ENCODE results near the gene ZNF579.
A peak's percentile ranks its signal among the peaks of the same experiment; 100 is the strongest.

The ZNF579 gene

DNA sequence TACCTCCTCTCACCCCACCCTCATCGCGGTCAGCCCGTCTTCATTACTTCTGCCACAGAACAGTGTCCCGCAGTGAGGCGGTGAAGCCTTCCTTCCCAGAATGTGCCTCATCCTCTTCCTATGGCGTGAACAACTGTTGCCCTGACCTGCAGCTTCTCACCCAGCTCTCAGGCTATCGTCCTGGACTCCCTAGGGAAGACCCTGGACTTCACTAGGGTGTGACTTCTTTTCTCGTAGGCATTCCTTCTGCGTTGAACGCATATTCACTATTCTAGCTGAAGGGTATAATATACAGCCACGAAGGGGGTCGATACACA, 25.8 kb upstream of the ZNF579 start:
- Histone ChIP-seq H3K9ac (ENCODE audit: low read length) (no peak overlapping the region), H3K27ac (ENCODE audit: low read depth, low read length) (peak overlapping the region; percentile 94), H3K4me3 (ENCODE audit: low read length) (peak overlapping the region; percentile 97), H3K4me1 (ENCODE audit: control insufficient read depth, insufficient read depth, low read length) (peaks cover 12% of the 10 kb centered on the region), H3K27me3 (ENCODE audit: control insufficient read depth, insufficient read depth, low read length) (peaks cover 2% of the 10 kb centered on the region), H3K36me3 (ENCODE audit: control insufficient read depth, insufficient read depth, low read length) (peaks cover 4% of the 10 kb centered on the region)

GRCh38 chr19:55605637-55606470, 25.2 kb upstream of the ZNF579 start, which contains the start of gene ZNF865:
Gene ZNF865 (plus strand): TSS chr19:55605647. CDS start chr19:55613619, 7,972 bp downstream.
- Histone ChIP-seq H3K36me3 (ENCODE audit: control insufficient read depth, insufficient read depth, low read length) (peaks cover 4% of the 10 kb centered on the region), H3K27ac (ENCODE audit: low read depth, low read length) (peak within 1 kb of the TSS; percentile 94), H3K9ac (ENCODE audit: low read length) (peak within 1 kb of the TSS; percentile 91), H3K4me3 (ENCODE audit: low read length) (peak within 1 kb of the TSS; percentile 97), H3K27me3 (ENCODE audit: control insufficient read depth, insufficient read depth, low read length) (peaks cover 2% of the 10 kb centered on the region), H3K4me1 (ENCODE audit: control insufficient read depth, insufficient read depth, low read length) (peaks cover 17% of the 10 kb centered on the region)

DNA sequence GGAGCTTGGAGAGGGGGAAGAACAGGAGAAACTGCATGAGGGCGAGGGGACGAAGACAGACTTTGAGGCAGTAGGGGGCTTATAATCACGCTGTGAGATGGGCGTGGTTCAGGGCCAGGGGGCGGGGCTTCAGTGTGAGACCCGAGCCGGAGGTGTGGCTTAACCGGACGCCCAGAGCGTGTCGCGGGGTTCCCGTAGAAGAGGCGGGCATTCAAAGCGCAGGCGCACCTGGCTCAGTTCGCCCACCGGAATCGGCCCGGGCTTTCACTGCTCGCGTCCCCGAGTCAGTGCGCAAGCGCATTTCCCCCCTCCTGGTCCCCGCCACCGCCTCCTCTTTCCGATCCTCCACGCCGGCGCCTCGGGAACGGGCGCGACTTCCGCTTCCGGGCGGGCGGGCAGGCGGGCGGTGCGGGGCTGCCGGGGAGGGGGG, 24.6 kb upstream of the ZNF579 start:
- Histone ChIP-seq H3K4me3 (ENCODE audit: low read length) (peak overlapping the region; percentile 97), H3K4me1 (ENCODE audit: control insufficient read depth, insufficient read depth, low read length) (peaks cover 18% of the 10 kb centered on the region), H3K27me3 (ENCODE audit: control insufficient read depth, insufficient read depth, low read length) (peaks cover 2% of the 10 kb centered on the region), H3K27ac (ENCODE audit: low read depth, low read length) (peak overlapping the region; percentile 94), H3K36me3 (ENCODE audit: control insufficient read depth, insufficient read depth, low read length) (peaks cover 4% of the 10 kb centered on the region), H3K9ac (ENCODE audit: low read length) (peak overlapping the region; percentile 36)

GRCh38 chr19:55603581-55604292, 23.1 kb upstream of the ZNF579 start:
- H3K9ac ChIP-seq (ENCODE audit: low read length) = no peak overlapping the region
- H3K4me3 ChIP-seq (ENCODE audit: low read length) = no peak overlapping the region
- no peaks in the 10 kb centered on the region for H3K36me3 ChIP-seq (ENCODE audit: control insufficient read depth, insufficient read depth, low read length)
- H3K27ac ChIP-seq (ENCODE audit: low read depth, low read length) = no peak overlapping the region
- H3K4me1 ChIP-seq (ENCODE audit: control insufficient read depth, insufficient read depth, low read length) = peaks cover 18% of the 10 kb centered on the region
- peaks cover 2% of the 10 kb centered on the region for H3K27me3 ChIP-seq (ENCODE audit: control insufficient read depth, insufficient read depth, low read length)

- Histone ChIP-seq H3K9ac (ENCODE audit: low read length) (no peak overlapping the region), H3K36me3 (ENCODE audit: control insufficient read depth, insufficient read depth, low read length) (no peaks in the 10 kb centered on the region), H3K4me3 (ENCODE audit: low read length) (no peak overlapping the region), H3K4me1 (ENCODE audit: control insufficient read depth, insufficient read depth, low read length) (peaks cover 18% of the 10 kb centered on the region), H3K27me3 (ENCODE audit: control insufficient read depth, insufficient read depth, low read length) (peaks cover 2% of the 10 kb centered on the region), H3K27ac (ENCODE audit: low read depth, low read length) (no peak overlapping the region)
Observed at GRCh38 chr19:55603115-55603514, 22.5 kb upstream of the ZNF579 start.

DNA sequence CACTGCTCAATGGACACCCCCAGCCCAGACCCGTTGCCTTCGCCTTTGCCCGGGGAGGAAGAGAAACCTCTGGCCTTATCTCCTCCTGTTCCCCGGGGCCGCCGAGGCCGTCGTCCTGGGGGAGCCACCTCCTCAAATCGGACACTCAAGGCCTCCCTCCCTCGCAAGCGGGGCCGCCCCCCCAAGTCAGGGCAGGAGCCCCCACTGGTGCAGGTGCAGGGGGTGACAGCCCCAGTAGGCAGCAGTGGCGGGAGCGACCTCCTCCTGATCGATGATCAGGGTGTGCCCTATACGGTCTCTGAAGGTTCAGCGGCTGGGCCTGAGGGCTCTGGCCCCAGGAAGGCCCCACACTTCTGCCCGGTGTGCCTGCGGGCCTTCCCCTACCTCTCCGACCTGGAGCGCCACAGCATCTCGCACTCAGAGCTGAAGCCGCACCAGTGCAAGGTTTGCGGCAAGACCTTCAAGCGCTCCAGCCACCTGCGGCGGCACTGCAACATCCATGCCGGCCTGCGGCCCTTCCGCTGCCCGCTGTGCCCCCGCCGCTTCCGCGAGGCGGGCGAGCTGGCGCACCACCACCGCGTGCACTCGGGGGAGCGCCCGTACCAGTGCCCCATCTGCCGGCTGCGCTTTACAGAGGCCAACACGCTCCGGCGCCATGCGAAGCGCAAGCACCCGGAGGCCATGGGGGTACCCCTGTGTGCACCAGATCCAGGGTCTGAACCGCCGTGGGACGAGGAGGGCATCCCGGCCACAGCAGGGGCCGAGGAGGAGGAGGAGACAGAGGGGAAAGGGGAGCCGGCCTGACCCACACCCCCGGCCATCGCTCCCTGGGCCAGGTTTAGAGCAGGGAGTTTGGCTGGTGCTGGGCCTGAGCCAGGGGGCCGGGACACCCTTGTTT, 21.7 kb upstream of the ZNF579 start:
- Histone ChIP-seq H3K4me1 (ENCODE audit: control insufficient read depth, insufficient read depth, low read length) (peaks cover 18% of the 10 kb centered on the region), H3K27me3 (ENCODE audit: control insufficient read depth, insufficient read depth, low read length) (peaks cover 2% of the 10 kb centered on the region), H3K4me3 (ENCODE audit: low read length) (no peak overlapping the region), H3K9ac (ENCODE audit: low read length) (no peak overlapping the region), H3K36me3 (ENCODE audit: control insufficient read depth, insufficient read depth, low read length) (no peaks in the 10 kb centered on the region), H3K27ac (ENCODE audit: low read depth, low read length) (no peak overlapping the region)

- peak overlapping the region; percentile 78 for H3K4me3 ChIP-seq (ENCODE audit: low read length)
- H3K4me1 ChIP-seq (ENCODE audit: control insufficient read depth, insufficient read depth, low read length) = peaks cover 10% of the 10 kb centered on the region
- peaks cover 2% of the 10 kb centered on the region for H3K27me3 ChIP-seq (ENCODE audit: control insufficient read depth, insufficient read depth, low read length)
- H3K27ac ChIP-seq (ENCODE audit: low read depth, low read length) = peak overlapping the region; percentile 30
- peaks cover 3% of the 10 kb centered on the region for H3K36me3 ChIP-seq (ENCODE audit: control insufficient read depth, insufficient read depth, low read length)
- no peak overlapping the region for H3K9ac ChIP-seq (ENCODE audit: low read length)
Observed at GRCh38 chr19:55601084-55601483, 20.4 kb upstream of the ZNF579 start.

- peaks cover 7% of the 10 kb centered on the region for H3K36me3 ChIP-seq (ENCODE audit: control insufficient read depth, insufficient read depth, low read length)
- peaks cover 9% of the 10 kb centered on the region for H3K4me1 ChIP-seq (ENCODE audit: control insufficient read depth, insufficient read depth, low read length)
- H3K9ac ChIP-seq (ENCODE audit: low read length) = peak overlapping the region; percentile 49
- no peaks in the 10 kb centered on the region for H3K27me3 ChIP-seq (ENCODE audit: control insufficient read depth, insufficient read depth, low read length)
- peak overlapping the region; percentile 78 for H3K4me3 ChIP-seq (ENCODE audit: low read length)
- peak overlapping the region; percentile 100 for H3K27ac ChIP-seq (ENCODE audit: low read depth, low read length)
Observed at GRCh38 chr19:55600662-55601028, 20.0 kb upstream of the ZNF579 start.

- Histone ChIP-seq H3K4me3 (ENCODE audit: low read length) (peak within 1 kb of the TSS; percentile 91), H3K27me3 (ENCODE audit: control insufficient read depth, insufficient read depth, low read length) (no peaks in the 10 kb centered on the region), H3K9ac (ENCODE audit: low read length) (peak within 1 kb of the TSS; percentile 93), H3K27ac (ENCODE audit: low read depth, low read length) (peak within 1 kb of the TSS; percentile 100), H3K4me1 (ENCODE audit: control insufficient read depth, insufficient read depth, low read length) (peaks cover 9% of the 10 kb centered on the region), H3K36me3 (ENCODE audit: control insufficient read depth, insufficient read depth, low read length) (peaks cover 11% of the 10 kb centered on the region)
Observed at GRCh38 chr19:55599842-55600661, 19.4 kb upstream of the ZNF579 start, which contains the start of gene ZNF524. Gene ZNF524 (plus strand): TSS chr19:55600288. CDS start chr19:55602113, 1,825 bp downstream.

DNA sequence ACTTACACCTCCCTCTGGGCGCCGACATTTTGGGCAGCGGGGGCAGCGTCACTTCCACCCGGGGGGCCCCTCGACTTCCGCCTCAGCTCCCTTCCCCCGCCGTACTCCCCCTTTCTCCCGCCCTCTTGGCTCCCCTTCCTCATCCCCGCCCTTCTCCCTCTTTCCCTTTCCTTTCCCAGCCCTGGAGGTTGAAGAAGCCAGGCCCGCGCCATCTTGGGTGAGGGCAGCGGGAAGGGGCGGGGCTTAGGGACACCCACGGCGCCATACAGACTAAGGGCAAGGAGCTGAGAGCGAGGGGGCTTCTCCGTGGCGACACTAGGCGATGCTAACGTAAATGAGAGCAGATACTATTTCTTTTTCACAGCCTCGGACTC, 18.8 kb upstream of the ZNF579 start, which contains the start of gene FIZ1:
Gene FIZ1, minus strand, starts transcription at position 50 of the 374 bp plus-strand sequence. CDS start 1,652 bp downstream, outside the sequence.
- H3K4me1 ChIP-seq (ENCODE audit: control insufficient read depth, insufficient read depth, low read length) = peaks cover 5% of the 10 kb centered on the region
- peak within 1 kb of the TSS; percentile 100 for H3K27ac ChIP-seq (ENCODE audit: low read depth, low read length)
- no peaks in the 10 kb centered on the region for H3K27me3 ChIP-seq (ENCODE audit: control insufficient read depth, insufficient read depth, low read length)
- H3K9ac ChIP-seq (ENCODE audit: low read length) = peak within 1 kb of the TSS; percentile 93
- peaks cover 11% of the 10 kb centered on the region for H3K36me3 ChIP-seq (ENCODE audit: control insufficient read depth, insufficient read depth, low read length)
- peak within 1 kb of the TSS; percentile 91 for H3K4me3 ChIP-seq (ENCODE audit: low read length)

- Histone ChIP-seq H3K9ac (ENCODE audit: low read length) (no peak overlapping the region), H3K4me1 (ENCODE audit: control insufficient read depth, insufficient read depth, low read length) (peaks cover 5% of the 10 kb centered on the region), H3K36me3 (ENCODE audit: control insufficient read depth, insufficient read depth, low read length) (peaks cover 11% of the 10 kb centered on the region), H3K27me3 (ENCODE audit: control insufficient read depth, insufficient read depth, low read length) (no peaks in the 10 kb centered on the region), H3K27ac (ENCODE audit: low read depth, low read length) (peak overlapping the region; percentile 100), H3K4me3 (ENCODE audit: low read length) (peak overlapping the region; percentile 91)
Observed at GRCh38 chr19:55598719-55599467, 18.2 kb upstream of the ZNF579 start.
